Measurements from ENCODE around the gene NTSR1. TPM values are rescaled to one million over a fixed set of nuclear protein-coding genes. Genes with fewer than 3 reads are reported as not detected.

The NTSR1 gene
- total RNA-seq, 2 donors from 2014 or later, result not detected

- no peak overlapping the region for H3K4me3 Mint-ChIP-seq
- H3K4me1 Mint-ChIP-seq (ENCODE audit: low read depth in 2 of 2), result peaks cover 25 to 29% of the 10 kb centered on the region in 2 donors
- peaks cover 0 to 4% of the 10 kb centered on the region in 2 donors for H3K27me3 Mint-ChIP-seq
- DNase-seq (ENCODE audit: low spot score) (peak; percentile 50), ATAC-seq (no peak)
- H3K36me3 Mint-ChIP-seq, result no peaks in the 10 kb centered on the region
- H3K27ac Mint-ChIP-seq, result no peak overlapping the region
- no peaks in the 10 kb centered on the region for H3K9me3 Mint-ChIP-seq
Measured at GRCh38 chr20:62741701-62742491, 33.3 kb downstream of the NTSR1 start.

- ATAC-seq (no peak), DNase-seq (ENCODE audit: low spot score) (no peak)
- H3K9me3 Mint-ChIP-seq, result no peaks in the 10 kb centered on the region
- H3K4me1 Mint-ChIP-seq (ENCODE audit: low read depth in 2 of 2), result peaks cover 25 to 29% of the 10 kb centered on the region in 2 donors
- H3K4me3 Mint-ChIP-seq, result no peak overlapping the region
- no peak overlapping the region for H3K27ac Mint-ChIP-seq
- H3K27me3 Mint-ChIP-seq, result peaks cover 0 to 4% of the 10 kb centered on the region in 2 donors
- no peaks in the 10 kb centered on the region for H3K36me3 Mint-ChIP-seq
Measured at GRCh38 chr20:62742550-62742949, 33.9 kb downstream of the NTSR1 start.

GRCh38 chr20:62742979-62743776, 34.5 kb downstream of the NTSR1 start:
- no peaks in the 10 kb centered on the region for H3K36me3 Mint-ChIP-seq
- peaks cover 0 to 4% of the 10 kb centered on the region in 2 donors for H3K27me3 Mint-ChIP-seq
- no peak overlapping the region for H3K27ac Mint-ChIP-seq
- peaks cover 25 to 29% of the 10 kb centered on the region in 2 donors for H3K4me1 Mint-ChIP-seq (ENCODE audit: low read depth in 2 of 2)
- no peak overlapping the region for H3K4me3 Mint-ChIP-seq
- no peak for ATAC-seq
- H3K9me3 Mint-ChIP-seq, result no peaks in the 10 kb centered on the region
- DNase-seq (ENCODE audit: low spot score), result no peak

GRCh38 chr20:62743777-62744317, 35.2 kb downstream of the NTSR1 start:
- Mint-ChIP-seq H3K27ac (no peak overlapping the region), H3K36me3 (no peaks in the 10 kb centered on the region), H3K9me3 (no peaks in the 10 kb centered on the region), H3K4me1 (ENCODE audit: low read depth in 2 of 2) (peaks cover 25% of the 10 kb centered on the region in 2 donors), H3K4me3 (peak overlapping the region; percentile 25), H3K27me3 (peaks cover 0 to 4% of the 10 kb centered on the region in 2 donors)
- ATAC-seq, result no peak
- DNase-seq (ENCODE audit: low spot score), result no peak

GRCh38 chr20:62744741-62745191, 36.1 kb downstream of the NTSR1 start:
- Mint-ChIP-seq H3K27ac (peak overlapping the region; percentile 1 to 28), H3K9me3 (no peaks in the 10 kb centered on the region), H3K4me1 (ENCODE audit: low read depth in 2 of 2) (peaks cover 18 to 21% of the 10 kb centered on the region in 2 donors), H3K4me3 (peak overlapping the region; percentile 1), H3K36me3 (no peaks in the 10 kb centered on the region), H3K27me3 (peaks cover 0 to 4% of the 10 kb centered on the region in 2 donors)
- no peak for ATAC-seq
- DNase-seq (ENCODE audit: low spot score), result no peak

- no peak for DNase-seq (ENCODE audit: low spot score)
- Mint-ChIP-seq H3K27me3 (peaks cover 0 to 4% of the 10 kb centered on the region in 2 donors), H3K4me3 (peak overlapping the region; percentile 1), H3K36me3 (no peaks in the 10 kb centered on the region), H3K4me1 (ENCODE audit: low read depth in 2 of 2) (peaks cover 12 to 15% of the 10 kb centered on the region in 2 donors), H3K27ac (peak overlapping the region; percentile 1 to 28), H3K9me3 (no peaks in the 10 kb centered on the region)
- ATAC-seq, result no peak
Measured at GRCh38 chr20:62745279-62745951, 36.8 kb downstream of the NTSR1 start.

- no peak overlapping the region for H3K27ac Mint-ChIP-seq
- no peaks in the 10 kb centered on the region for H3K9me3 Mint-ChIP-seq
- peaks cover 0 to 4% of the 10 kb centered on the region in 2 donors for H3K27me3 Mint-ChIP-seq
- H3K4me3 Mint-ChIP-seq, result no peak overlapping the region
- H3K36me3 Mint-ChIP-seq, result no peaks in the 10 kb centered on the region
- DNase-seq (ENCODE audit: low spot score) (no peak), ATAC-seq (peak in 1 of 2 donors; percentile 32)
- H3K4me1 Mint-ChIP-seq (ENCODE audit: low read depth in 2 of 2), result peaks cover 11 to 14% of the 10 kb centered on the region in 2 donors
Measured at GRCh38 chr20:62745952-62746288, 37.3 kb downstream of the NTSR1 start.

GRCh38 chr20:62748311-62748710, 39.7 kb downstream of the NTSR1 start:
- no peaks in the 10 kb centered on the region for H3K9me3 Mint-ChIP-seq
- no peak overlapping the region for H3K4me3 Mint-ChIP-seq
- no peaks in the 10 kb centered on the region for H3K36me3 Mint-ChIP-seq
- DNase-seq (ENCODE audit: low spot score), result no peak
- H3K27me3 Mint-ChIP-seq, result peaks cover 0 to 6% of the 10 kb centered on the region in 2 donors
- ATAC-seq, result no peak
- peaks cover 11 to 16% of the 10 kb centered on the region in 2 donors for H3K4me1 Mint-ChIP-seq (ENCODE audit: low read depth in 2 of 2)
- no peak overlapping the region for H3K27ac Mint-ChIP-seq

GRCh38 chr20:62749851-62750445, 41.3 kb downstream of the NTSR1 start:
- H3K4me1 Mint-ChIP-seq (ENCODE audit: low read depth in 2 of 2), result peaks cover 7 to 11% of the 10 kb centered on the region in 2 donors
- H3K36me3 Mint-ChIP-seq, result no peaks in the 10 kb centered on the region
- H3K4me3 Mint-ChIP-seq, result no peak overlapping the region
- peaks cover 0 to 6% of the 10 kb centered on the region in 2 donors for H3K27me3 Mint-ChIP-seq
- no peak overlapping the region for H3K27ac Mint-ChIP-seq
- DNase-seq (ENCODE audit: low spot score) (no peak), ATAC-seq (no peak)
- H3K9me3 Mint-ChIP-seq, result no peaks in the 10 kb centered on the region

GRCh38 chr20:62751551-62752150, 43.0 kb downstream of the NTSR1 start:
- Mint-ChIP-seq H3K27ac (no peak overlapping the region), H3K36me3 (no peaks in the 10 kb centered on the region), H3K4me3 (no peak overlapping the region), H3K4me1 (ENCODE audit: low read depth in 2 of 2) (peaks cover 0 to 2% of the 10 kb centered on the region in 2 donors), H3K27me3 (peaks cover 0 to 2% of the 10 kb centered on the region in 2 donors), H3K9me3 (no peaks in the 10 kb centered on the region)
- ATAC-seq (no peak), DNase-seq (ENCODE audit: low spot score) (no peak)

- DNase-seq (ENCODE audit: low spot score), result no peak
- no peak overlapping the region for H3K4me3 Mint-ChIP-seq
- no peak for ATAC-seq
- H3K27ac Mint-ChIP-seq, result no peak overlapping the region
- H3K27me3 Mint-ChIP-seq, result peaks cover 0 to 2% of the 10 kb centered on the region in 2 donors
- peaks cover 0 to 2% of the 10 kb centered on the region in 2 donors for H3K4me1 Mint-ChIP-seq (ENCODE audit: low read depth in 2 of 2)
- no peaks in the 10 kb centered on the region for H3K36me3 Mint-ChIP-seq
- no peaks in the 10 kb centered on the region for H3K9me3 Mint-ChIP-seq
Measured at GRCh38 chr20:62752181-62752670, 43.6 kb downstream of the NTSR1 start.

GRCh38 chr20:62752671-62753501, 44.2 kb downstream of the NTSR1 start:
- Mint-ChIP-seq H3K9me3 (no peaks in the 10 kb centered on the region), H3K4me1 (ENCODE audit: low read depth in 2 of 2) (peaks cover 0 to 2% of the 10 kb centered on the region in 2 donors), H3K4me3 (no peak overlapping the region), H3K27ac (peak overlapping the region in 1 of 2 donors; percentile 40), H3K27me3 (peaks cover 0 to 2% of the 10 kb centered on the region in 2 donors), H3K36me3 (no peaks in the 10 kb centered on the region)
- DNase-seq (ENCODE audit: low spot score) (no peak), ATAC-seq (no peak)
